Prostate gland (tissue), 2 donors: Measurements from ENCODE around the gene KCMF1. TPM values are rescaled to one million over a fixed set of nuclear protein-coding genes. Genes with fewer than 3 reads are reported as not detected.

Experiments used
- DNase-seq: peaks from one replicate; pipeline ENCODE4 v3.0.0-alpha.2; 2019; ENCODE audit warnings: low spot score
- H3K27ac ChIP-seq, 2 donors: fragments of 200-600 bp; sonication (generic); 2 replicates each; pipeline ENCODE4 v1.5.1; 2017 to 2019
- H3K27me3 ChIP-seq: fragments of 200-600 bp; sonication (generic); replicated peaks from 2 replicates; pipeline ENCODE4 v1.5.1; 2019; ENCODE audit not compliant: insufficient read depth
- H3K36me3 ChIP-seq, 2 donors: fragments of 200-600 bp; sonication (generic); 1 replicate in 1 of 2; 2 replicates in 1 of 2; pipeline versions ENCODE4 v1.5.1 to v1.8.1; 2017 to 2019
- H3K4me1 ChIP-seq: fragments of 200-600 bp; sonication (generic); replicated peaks from 2 replicates; pipeline ENCODE4 v1.5.1; 2019
- H3K4me3 ChIP-seq, 2 donors: fragments of 200-600 bp; sonication (generic); 2 replicates each; pipeline ENCODE4 v1.5.1; 2017 to 2019
- H3K9me3 ChIP-seq: fragments of 200-600 bp; sonication (generic); 2 replicates; pipeline ENCODE4 v1.5.1; 2017
- CTCF ChIP-seq, 4 experiments: fragments of 200-600 bp in 2 of 4; fragments of 450-650 bp in 2 of 4; sonication (generic) in 2 of 4; IDR thresholded peaks; 1 replicate in 3 of 4; 2 replicates in 1 of 4; pipeline ENCODE4 v1.5.1; 2016 to 2019; ENCODE audit warnings: antibody characterized with exemption in 4 of 4, mild to moderate bottlenecking in 2 of 4, moderate library complexity in 2 of 4
- POLR2A ChIP-seq: fragments of 450-650 bp; IDR thresholded peaks from one replicate; pipeline ENCODE4 v1.6.1; 2016; ENCODE audit warnings: antibody characterized with exemption, mild to moderate bottlenecking
- POLR2AphosphoS5 ChIP-seq: sonication (generic); formaldehyde crosslinking; IDR thresholded peaks from one replicate; pipeline ENCODE4 v1.6.1; 2017; ENCODE audit warnings: antibody characterized with exemption
- WGBS: methylation state at CpG from one replicate; pipeline ENCODE4 v1.1.5; 2018; 5-methylcytosine and 5-hydroxymethylcytosine counted together
- intact Hi-C: fragments of 100-400 bp; cut with DNase I; formaldehyde crosslinking; loops from one replicate; pipeline ENCODE4 v1.14.2; 2022
- total RNA-seq, 2 donors: library from RNA; depleted of rRNA; stranded (reverse); fragments of >200 nt; gene quantifications; one replicate each; pipeline ENCODE4 v1.1.0, GENCODE V29; 2016

Gene KCMF1
- total RNA-seq, 2 donors from 2014 or later = 20.5 to 33.1 TPM

GRCh38 chr2:84972932-84973331 lies 2.0 kb downstream of the KCMF1 start:
- DNase-seq = no peak
- TF ChIP-seq CTCF (IDR thresholded peaks at IDR 0.05) = no peak
- no peak for TF ChIP-seq POLR2AphosphoS5
- TF ChIP-seq POLR2A = no peak
- no peaks in the 10 kb centered on the region for H3K27me3 ChIP-seq
- intact Hi-C loops = no loop called here
- peak overlapping the region in 1 of 2 donors; percentile 93 for H3K4me3 ChIP-seq
- peak overlapping the region; percentile 97 to 99 for H3K27ac ChIP-seq
- 7% methylated on average over 4 of the region's 4 CpGs for WGBS
- peaks cover 8% of the 10 kb centered on the region for H3K4me1 ChIP-seq
- no peaks in the 10 kb centered on the region for H3K9me3 ChIP-seq
- H3K36me3 ChIP-seq = no peaks in the 10 kb centered on the region

GRCh38 chr2:84980263-84980983 lies 9.5 kb downstream of the KCMF1 start:
- Histone ChIP-seq H3K4me1 (peaks cover 2% of the 10 kb centered on the region), H3K9me3 (no peaks in the 10 kb centered on the region), H3K36me3 (no peaks in the 10 kb centered on the region), H3K27ac (no peak overlapping the region), H3K27me3 (no peaks in the 10 kb centered on the region), H3K4me3 (no peak overlapping the region)
- TF ChIP-seq CTCF (IDR thresholded peaks at IDR 0.05) (no peak), POLR2A (no peak), POLR2AphosphoS5 (no peak)
- DNase-seq = no peak
- intact Hi-C loops = no loop called here
- 90% methylated on average over 6 of the region's 6 CpGs for WGBS

GRCh38 chr2:84986018-84986417 lies 15.1 kb downstream of the KCMF1 start:
- WGBS = 62% methylated on average over 1 of the region's 1 CpG
- Histone ChIP-seq H3K9me3 (no peaks in the 10 kb centered on the region), H3K4me3 (no peak overlapping the region), H3K4me1 (no peaks in the 10 kb centered on the region), H3K36me3 (no peaks in the 10 kb centered on the region), H3K27ac (no peak overlapping the region), H3K27me3 (no peaks in the 10 kb centered on the region)
- no peak for TF ChIP-seq POLR2AphosphoS5
- TF ChIP-seq CTCF (IDR thresholded peaks at IDR 0.05) = no peak
- no peak for TF ChIP-seq POLR2A
- DNase-seq = no peak
- intact Hi-C loops = no loop called here

- Histone ChIP-seq H3K9me3 (no peaks in the 10 kb centered on the region), H3K27ac (no peak overlapping the region), H3K4me3 (no peak overlapping the region), H3K36me3 (no peaks in the 10 kb centered on the region), H3K4me1 (no peaks in the 10 kb centered on the region), H3K27me3 (no peaks in the 10 kb centered on the region)
- 97% methylated on average over 2 of the region's 2 CpGs for WGBS
- DNase-seq = no peak
- intact Hi-C loops = no loop called here
- TF ChIP-seq CTCF (IDR thresholded peaks at IDR 0.05) = no peak
- TF ChIP-seq POLR2AphosphoS5 = no peak
- TF ChIP-seq POLR2A = no peak
Observed at GRCh38 chr2:84989422-84989821, 18.5 kb downstream of the KCMF1 start.

GRCh38 chr2:84989927-84990326 lies 19.0 kb downstream of the KCMF1 start:
- DNase-seq = no peak
- Histone ChIP-seq H3K36me3 (no peaks in the 10 kb centered on the region), H3K27me3 (no peaks in the 10 kb centered on the region), H3K4me1 (no peaks in the 10 kb centered on the region), H3K4me3 (no peak overlapping the region), H3K9me3 (no peaks in the 10 kb centered on the region), H3K27ac (no peak overlapping the region)
- intact Hi-C loops = no loop called here
- TF ChIP-seq CTCF (IDR thresholded peaks at IDR 0.05) (no peak), POLR2AphosphoS5 (no peak), POLR2A (no peak)
- 86% methylated on average over 1 of the region's 1 CpG for WGBS
